Stimulated activated CD8-positive, alpha-beta memory T cell treated with anti-CD3 and anti-CD28 coated beads, Interleukin-15, amount 100 ng/mL, for 1 hour (primary cell): ENCODE measurements around the gene AGTR1.
"Not testable (repeated sequence)": the region's sequence is repeated elsewhere in the genome, so short reads cannot be mapped to it uniquely, and the experiment has no call there.

ENCODE experiments used
- DNase-seq: peaks from one replicate; pipeline ENCODE4 v3.0.0-alpha.2; 2020; ENCODE audit warnings: low read depth

Gene AGTR1

GRCh38 chr3:148718982-148719862 lies 21.5 kb downstream of the AGTR1 start:
- no peak for DNase-seq

- DNase-seq = no peak
Observed at GRCh38 chr3:148720873-148721272, 23.2 kb downstream of the AGTR1 start.

- DNase-seq = no peak
Observed at GRCh38 chr3:148723631-148724030, 25.9 kb downstream of the AGTR1 start.

GRCh38 chr3:148727231-148727630 lies 29.5 kb downstream of the AGTR1 start:
- DNase-seq = no peak

GRCh38 chr3:148728753-148729152 lies 31.1 kb downstream of the AGTR1 start:
- DNase-seq = no peak

GRCh38 chr3:148729476-148730055 lies 31.9 kb downstream of the AGTR1 start:
- no peak for DNase-seq

- no peak for DNase-seq
Observed at GRCh38 chr3:148730676-148731075, 33.0 kb downstream of the AGTR1 start.

GRCh38 chr3:148735597-148735996 lies 37.9 kb downstream of the AGTR1 start:
- DNase-seq = no peak

GRCh38 chr3:148736086-148736485 lies 38.4 kb downstream of the AGTR1 start:
- no peak for DNase-seq

- no peak for DNase-seq
Observed at GRCh38 chr3:148737104-148737530, 39.4 kb downstream of the AGTR1 start.

GRCh38 chr3:148739720-148740119 lies 42.0 kb downstream of the AGTR1 start:
- no peak for DNase-seq

GRCh38 chr3:148740291-148740690 lies 42.6 kb downstream of the AGTR1 start:
- no peak for DNase-seq

GRCh38 chr3:148741219-148741618 lies 43.5 kb downstream of the AGTR1 start:
- no peak for DNase-seq

GRCh38 chr3:148742118-148742517 lies 44.4 kb downstream of the AGTR1 start:
- DNase-seq = no peak

GRCh38 chr3:148746053-148746452 lies 48.4 kb downstream of the AGTR1 start:
- no peak for DNase-seq

GRCh38 chr3:148748283-148748682 lies 50.6 kb downstream of the AGTR1 start:
- no peak for DNase-seq

GRCh38 chr3:148750296-148750695 lies 52.6 kb downstream of the AGTR1 start:
- no peak for DNase-seq

GRCh38 chr3:148751461-148751860 lies 53.8 kb downstream of the AGTR1 start:
- DNase-seq = no peak

- DNase-seq = not testable (repeated sequence)
Observed at GRCh38 chr3:148753385-148753784, 55.7 kb downstream of the AGTR1 start.

- no peak for DNase-seq
Observed at GRCh38 chr3:148755570-148755969, 57.9 kb downstream of the AGTR1 start.

GRCh38 chr3:148756311-148756710 lies 58.6 kb downstream of the AGTR1 start:
- no peak for DNase-seq

- DNase-seq = no peak
Observed at GRCh38 chr3:148757238-148758215, 59.8 kb downstream of the AGTR1 start.
